NCI-H187 (cell line): ENCODE data around the gene NELL2.
"Not testable (repeated sequence)": the region's sequence is repeated elsewhere in the genome, so short reads cannot be mapped to it uniquely, and the experiment has no call there.

Experiments used
- DNase-seq, 2 experiments: peaks; one replicate each; lab custom pipeline; 2025; lab: John Stamatoyannopoulos, UW

NELL2 gene

DNA sequence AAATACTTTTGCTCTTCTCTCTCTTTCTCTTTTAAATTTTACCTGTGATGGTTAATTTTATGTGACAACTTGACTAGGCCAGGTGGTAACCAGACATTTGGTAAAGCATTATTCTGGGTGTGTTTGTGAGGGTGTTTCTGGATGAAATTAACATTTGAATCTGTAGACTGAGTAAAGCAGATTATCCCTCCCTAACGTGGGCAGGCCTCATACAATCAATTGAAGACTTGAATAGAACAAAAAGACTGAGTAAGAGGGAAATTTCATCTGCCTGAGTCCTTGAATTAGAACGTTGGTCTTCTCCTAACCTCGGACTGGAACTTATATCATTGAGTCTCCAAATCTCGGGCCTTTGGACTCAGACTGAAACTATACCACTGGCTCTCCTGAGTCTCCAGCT lies 182.1 kb downstream of the NELL2 start:
- DNase-seq = no peak

DNA sequence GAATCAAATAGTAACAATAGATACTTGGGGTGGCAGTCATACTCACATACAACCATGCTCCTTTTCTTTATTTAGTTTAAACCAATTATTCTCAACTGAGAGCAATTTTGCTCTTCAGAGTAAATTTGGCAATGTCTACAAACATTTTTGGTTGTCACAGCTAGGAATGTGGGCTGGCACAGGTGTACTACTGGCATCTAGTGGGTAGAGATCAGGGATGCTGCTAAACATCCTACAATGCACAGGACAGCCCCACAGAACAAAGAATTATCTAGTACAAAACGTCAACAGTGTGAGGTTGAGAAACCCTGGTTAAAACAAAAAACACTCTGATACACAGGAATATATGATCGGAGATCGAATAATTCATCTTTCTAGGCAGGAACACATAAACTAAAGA lies 186.5 kb downstream of the NELL2 start:
- DNase-seq = no peak

DNA sequence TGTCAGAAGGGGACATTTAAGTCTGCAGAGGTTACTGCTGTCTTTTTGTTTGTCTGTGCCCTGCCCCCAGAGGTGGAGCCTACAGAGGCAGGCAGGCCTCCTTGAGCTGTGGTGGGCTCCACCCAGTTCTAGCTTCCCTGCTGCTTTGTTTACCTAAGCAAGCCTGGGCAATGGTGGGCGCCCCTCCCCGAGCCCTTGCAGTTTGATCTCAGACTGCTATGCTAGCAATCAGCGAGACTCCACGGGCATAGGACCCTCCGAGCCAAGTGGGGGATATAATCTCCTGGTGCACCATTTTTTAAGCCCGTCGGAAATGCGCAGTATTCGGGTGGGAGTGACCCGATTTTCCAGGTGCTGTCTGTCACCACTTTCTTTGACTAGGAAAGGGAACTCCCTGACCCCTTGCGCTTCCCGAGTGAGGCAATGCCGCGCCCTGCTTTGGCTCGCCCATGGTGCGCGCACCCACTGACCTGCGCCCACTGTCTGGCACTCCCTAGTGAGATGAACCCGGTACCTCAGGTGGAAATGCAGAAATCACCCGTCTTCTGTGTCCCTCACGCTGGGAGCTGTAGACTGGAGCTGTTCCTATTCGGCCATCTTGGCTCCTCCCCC lies 189.2 kb downstream of the NELL2 start:
- not testable (repeated sequence) for DNase-seq

DNA sequence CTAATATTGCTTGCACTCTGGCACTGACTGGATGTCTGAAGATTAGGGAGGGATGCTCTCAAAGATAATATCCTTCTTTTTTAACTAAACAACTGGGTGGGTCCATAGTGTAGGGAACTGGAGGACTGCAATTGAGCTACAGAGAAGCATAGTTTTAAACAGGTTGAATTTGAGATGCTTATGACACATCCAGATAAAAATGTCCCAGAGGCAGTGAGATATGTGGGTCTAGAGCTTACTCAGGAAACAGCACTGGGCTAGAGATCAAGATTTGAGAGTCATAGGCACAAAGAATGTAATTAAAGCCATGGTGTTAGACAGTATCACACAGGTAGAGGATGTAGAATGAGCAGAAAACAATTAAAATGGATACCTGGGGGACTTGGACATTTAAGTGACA lies 198.4 kb downstream of the NELL2 start:
- no peak for DNase-seq

DNA sequence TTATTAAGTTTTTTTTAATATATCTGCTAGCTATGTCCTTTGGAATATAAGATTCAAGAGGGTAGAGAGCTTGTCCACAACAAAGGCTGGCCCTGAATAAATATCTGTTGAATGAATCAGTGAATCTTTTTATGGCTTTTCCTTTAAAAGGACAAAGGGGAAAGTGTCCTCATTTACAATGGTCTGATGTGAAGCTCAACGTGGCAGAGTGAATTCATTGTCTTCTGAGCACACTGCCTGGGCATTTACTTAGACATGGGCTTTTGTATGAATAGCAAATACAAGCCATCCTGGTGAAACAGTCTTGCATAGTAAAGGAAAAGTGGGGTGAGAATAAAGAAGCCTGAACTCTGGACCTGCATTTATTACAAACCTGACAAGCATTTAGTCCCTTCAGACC lies 201.2 kb downstream of the NELL2 start:
- no peak for DNase-seq

DNA sequence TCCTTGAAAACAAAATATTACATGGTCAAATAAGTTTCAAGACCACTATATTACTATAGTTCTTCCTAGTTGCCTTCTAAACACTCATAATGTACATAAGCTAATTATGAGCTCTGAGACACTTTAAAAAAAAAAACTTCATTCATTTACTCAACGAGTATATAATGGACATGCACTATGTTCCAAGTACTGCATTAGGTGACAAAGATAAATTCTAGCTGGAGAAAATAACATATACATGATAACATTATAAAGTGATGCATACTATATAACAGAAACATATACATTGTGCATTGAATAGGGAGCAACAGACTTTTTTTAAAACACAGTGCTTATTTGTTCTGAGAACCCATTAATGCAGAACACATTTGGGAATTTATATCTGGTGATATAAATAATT lies 202.3 kb downstream of the NELL2 start:
- DNase-seq = no peak

DNA sequence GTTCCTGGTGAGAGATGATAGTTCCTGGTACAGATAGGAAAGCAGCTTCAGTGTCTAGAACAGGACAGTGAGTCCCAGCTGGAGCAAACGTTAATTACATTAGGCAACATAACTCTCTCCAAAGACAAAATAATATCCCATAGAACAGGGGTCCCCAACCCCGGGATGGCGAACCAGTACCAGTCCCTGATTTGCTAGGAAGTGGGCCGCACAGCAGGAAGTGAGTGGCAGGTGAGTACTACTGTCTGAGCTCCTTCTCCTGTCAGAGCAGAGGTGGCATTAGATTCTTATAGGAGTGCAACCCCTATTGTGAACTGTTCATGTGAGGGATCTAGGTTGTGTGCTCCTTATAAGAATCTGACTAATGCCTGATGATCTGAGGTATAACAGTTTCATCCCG lies 204.1 kb downstream of the NELL2 start:
- no peak for DNase-seq

DNA sequence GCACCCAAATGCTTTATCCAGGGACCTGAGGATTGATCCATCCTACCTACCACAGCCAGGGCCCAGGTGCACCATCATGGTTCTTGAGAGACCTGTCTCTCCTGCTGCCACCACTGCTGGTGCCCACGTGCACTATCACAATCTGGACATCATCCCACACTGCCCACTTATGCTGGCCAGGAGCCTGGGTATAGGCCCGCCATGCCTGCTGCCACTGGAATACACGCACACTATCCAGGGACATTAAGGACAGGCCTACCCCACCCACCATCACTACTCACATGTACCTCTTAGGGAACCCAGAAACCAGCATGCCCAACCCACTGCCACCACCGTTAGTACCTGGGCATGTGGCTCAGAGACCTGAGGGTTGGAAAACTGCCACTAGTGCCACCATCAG lies 207.7 kb downstream of the NELL2 start:
- DNase-seq = no peak

DNA sequence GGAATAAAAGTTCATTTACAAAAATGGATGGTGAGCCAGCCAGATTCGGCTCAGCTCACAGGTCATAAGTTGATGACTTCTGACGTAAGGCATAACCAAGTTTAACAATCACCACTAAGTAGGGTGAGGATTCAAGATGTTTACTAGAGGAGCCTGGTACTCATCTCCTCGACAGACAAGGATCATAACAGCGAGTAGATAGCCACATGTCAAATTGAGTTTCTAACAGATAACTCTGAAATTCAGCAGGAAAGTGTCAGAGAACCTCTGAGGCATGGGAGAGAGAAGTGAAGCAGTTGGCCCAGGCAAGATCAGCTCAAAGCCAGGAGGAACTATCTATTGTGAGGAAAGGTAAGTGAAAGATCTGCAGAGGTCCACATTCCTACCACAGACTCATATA lies 208.7 kb downstream of the NELL2 start:
- no peak for DNase-seq

DNA sequence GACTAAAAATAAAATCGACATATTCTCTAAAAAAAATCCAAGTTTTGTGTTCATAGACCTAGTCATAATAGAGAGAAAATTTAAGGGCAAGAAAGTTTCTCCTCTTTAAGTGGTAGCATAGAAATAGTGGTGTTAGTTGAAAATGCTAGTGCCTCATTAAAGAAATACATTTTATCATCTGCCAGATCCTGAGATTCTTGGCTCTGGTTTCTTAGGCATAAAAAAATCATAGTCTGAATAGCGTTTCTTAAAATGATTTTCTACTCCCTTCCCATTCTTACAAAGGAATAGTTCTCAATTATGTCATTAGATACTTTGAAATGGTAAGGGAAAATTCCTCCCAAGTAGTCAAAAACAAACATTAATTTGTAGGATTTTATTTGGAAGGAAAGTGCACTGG lies 212.8 kb downstream of the NELL2 start:
- no peak for DNase-seq

DNA sequence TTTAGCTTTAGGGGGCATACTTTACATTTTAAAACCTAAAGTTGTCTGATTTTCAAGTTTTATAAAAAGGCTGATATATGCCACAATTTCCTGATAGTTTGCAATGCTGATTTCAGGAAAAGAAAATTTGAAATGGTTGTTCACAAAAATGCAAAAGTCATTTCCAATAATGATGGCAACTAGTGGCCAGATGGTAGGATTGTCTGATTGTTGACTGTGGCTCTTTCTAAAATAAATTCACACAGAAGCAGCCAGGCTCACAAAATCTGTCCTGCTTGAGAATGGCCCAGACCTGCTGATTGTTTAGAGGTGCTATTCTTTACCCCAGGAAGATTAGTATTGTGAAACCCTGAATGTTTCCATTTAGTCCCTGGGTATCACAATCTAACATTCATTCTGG lies 220.3 kb downstream of the NELL2 start:
- no peak for DNase-seq

DNA sequence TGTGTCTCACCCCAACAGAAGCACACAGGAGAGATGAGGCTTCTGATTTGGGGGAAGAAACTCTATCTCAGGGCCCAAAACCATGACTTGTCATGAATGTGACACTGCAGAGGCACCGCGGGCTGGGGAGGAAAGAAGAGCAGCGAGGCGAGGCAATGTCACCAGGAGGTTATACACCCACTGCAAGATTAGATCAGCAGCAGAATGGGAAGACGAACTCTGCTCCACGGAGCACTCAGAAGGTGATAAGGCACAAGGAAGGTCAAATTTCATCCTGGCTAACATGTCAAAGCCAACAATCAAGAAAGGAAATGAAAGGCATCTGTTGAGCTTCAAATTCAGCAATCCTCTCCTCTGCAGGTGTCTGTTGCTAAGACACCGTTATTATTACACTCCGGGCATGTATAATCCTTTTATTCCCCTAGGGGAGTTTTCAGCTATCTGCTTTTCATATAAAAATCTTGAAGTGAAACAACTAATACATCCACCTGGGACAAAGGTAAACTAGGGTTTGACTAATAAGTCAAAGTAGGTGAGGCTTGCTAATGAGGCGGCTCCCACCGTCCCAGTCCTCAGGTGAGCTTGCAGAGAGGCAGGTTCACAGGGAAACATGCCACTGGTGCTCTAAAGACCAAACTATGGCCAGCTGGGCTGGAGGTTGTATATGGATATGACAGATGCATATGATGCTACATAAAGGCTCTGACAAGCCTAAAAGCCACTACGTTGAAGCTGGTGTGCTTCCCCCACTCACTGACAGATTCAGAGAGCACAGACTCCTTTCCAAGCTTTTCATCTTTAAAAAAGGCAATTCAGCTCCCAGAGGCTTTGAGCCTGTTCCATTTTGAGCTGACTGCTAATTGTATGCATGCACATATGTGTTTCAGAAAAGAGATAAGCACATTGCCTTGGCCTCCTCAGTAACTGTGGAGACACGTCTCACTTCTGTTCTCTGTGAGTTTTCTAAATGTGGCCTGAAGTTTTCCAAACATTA lies 221.2 kb downstream of the NELL2 start:
- peak; percentile 42 to 62 for DNase-seq

DNA sequence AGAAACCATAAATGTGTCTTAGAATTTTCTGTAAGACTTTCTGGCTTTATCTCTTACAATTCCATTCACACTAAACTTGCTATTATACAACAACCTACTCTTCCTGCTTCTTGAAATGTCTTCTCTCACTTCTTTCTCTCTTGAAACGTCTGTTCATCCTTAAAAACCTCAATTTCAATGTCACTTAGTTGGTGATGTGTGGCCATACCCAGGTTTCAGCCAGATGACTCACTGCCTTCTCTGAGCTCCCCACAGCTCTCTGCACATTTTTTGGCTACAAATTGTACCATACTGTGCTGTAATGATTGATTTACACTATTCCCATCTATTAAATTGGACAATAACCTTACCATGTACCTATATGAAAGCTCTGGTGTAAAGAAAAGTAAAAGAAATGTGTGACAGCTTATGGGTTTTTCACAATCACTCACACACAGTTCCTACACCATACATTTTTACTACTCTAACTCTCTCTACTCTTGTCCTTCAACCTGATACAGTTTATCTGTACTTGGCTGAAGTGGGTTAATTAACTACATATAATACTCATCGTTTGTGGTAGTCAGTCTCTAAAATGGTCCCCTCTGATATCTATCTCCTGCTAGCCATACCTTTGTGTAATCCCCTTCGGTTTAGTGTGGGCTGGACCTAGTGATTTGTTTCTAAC lies 222.1 kb downstream of the NELL2 start:
- DNase-seq = no peak

DNA sequence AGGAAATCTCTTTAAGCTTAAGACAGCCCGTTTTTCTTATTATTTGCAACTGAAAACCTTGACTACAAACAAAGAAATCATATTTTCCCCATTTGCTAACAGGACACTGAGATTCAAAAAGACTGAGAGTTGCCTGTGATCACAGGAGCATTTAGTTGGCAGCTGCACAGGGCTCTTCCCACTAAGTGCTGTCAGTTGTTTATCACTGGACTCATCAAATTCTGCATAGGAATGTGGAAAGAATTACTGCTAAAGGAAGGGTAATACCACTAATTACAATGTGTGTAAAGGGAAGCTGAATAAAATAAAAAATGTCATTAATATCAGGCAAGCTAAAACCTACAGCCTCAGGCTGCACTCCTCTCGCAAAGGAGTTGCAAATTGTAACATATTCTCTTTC lies 226.4 kb downstream of the NELL2 start:
- DNase-seq = no peak

DNA sequence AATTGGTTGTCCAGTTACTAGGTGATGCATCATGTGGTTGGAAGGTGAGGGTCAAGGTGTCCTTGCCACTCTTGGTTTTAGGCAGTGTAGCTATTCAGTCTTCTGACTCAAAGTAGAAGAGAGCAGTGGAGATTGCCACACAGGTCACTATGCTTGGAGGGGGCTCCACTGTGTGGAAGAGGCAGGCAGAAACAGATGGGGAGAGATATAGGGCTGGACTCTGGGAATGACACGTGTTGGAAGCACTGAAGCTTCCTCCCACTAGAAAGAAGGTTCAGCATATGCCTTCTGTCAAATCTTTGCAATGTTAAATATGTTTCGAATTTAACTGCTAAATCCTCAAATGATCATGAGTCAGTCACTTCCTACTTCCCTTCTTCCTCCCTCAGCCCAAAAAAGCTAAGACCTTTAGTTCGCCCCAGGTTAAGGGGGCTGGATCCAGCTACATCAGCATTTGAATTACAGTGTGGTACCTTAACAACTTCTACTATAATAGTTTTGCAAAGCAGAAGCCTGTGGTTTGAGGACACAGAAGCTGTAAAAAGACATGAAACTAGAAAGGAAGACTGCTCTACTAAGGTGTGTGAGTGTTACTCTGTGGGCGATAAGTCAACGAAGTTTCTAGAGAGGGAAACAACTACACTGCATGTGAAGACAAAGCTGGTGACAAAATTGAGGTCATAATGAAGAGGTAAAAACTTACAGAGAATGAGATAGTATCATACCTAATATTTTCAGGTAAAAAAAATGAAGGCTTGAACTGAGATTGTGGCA lies 228.0 kb downstream of the NELL2 start:
- no peak for DNase-seq

DNA sequence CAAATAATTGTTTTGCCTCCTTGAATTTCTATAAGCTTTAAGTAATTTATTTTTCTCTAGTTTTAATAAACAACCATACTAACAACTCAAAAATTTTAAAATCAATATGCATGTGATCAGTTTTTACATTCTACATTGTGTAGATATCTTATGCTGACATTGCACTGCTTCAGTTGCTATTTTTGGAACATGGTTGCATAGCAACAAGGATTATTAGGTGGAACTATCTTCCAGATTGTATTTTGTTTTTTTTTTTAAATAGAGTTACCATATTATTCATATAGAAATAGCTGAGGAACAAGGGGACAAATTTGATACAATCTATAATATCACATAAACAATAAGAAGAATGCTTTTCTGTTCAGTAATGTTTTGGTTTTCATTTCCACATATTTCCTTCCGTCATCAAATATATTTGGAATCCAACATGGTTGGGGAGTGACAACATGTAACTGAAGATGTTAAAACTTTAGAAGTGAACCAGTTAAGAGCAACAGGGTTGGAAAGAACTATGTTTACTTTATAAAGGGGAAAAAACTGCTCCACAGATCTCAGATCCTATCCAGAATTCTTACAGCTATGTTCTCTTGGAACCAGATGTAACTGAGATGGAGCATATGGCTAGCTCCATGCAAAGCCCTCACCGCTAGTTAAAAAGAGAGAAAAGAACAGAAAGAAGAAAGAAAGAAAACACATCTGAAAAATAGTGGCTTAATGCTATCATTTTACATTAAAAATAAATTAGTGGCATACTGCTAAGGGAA lies 235.5 kb downstream of the NELL2 start:
- DNase-seq = no peak

DNA sequence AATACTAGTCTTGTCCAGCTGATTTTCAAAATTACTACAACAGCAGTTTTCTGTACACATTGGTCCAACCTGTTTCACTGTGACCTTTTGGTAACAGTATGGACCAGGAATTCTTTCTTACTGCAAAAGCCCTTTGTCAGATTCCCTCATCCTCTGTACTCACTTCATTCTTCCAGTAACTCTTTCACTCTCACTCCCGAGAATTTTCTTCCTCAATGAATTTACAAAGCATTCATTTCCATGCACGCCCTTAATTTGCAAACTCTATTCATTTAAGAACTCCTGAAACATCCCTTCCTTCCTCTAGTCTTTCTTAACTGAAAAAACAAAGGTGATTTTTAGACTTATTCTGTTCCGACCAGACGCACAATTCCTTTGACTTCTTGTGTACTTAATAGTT lies 238.2 kb downstream of the NELL2 start:
- DNase-seq = no peak

DNA sequence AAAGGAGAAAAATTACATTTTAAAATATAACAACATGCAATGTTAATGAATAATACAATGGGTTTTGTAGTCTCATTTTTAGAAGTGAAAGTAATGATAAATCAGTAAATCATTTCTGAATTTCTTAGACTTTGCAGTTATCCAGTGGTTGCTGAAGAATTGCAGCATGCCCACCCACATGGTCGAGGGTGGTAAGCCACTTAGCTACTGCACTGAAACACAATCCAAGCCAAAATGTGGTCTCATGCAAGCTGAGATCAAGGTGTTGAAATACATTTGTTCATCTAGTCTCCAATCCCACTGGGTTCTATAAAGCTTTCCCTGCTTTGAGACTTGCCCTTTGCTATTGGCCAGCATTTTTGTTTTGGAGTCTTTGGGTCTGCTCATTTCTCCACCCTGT lies 247.9 kb downstream of the NELL2 start:
- DNase-seq = no peak

DNA sequence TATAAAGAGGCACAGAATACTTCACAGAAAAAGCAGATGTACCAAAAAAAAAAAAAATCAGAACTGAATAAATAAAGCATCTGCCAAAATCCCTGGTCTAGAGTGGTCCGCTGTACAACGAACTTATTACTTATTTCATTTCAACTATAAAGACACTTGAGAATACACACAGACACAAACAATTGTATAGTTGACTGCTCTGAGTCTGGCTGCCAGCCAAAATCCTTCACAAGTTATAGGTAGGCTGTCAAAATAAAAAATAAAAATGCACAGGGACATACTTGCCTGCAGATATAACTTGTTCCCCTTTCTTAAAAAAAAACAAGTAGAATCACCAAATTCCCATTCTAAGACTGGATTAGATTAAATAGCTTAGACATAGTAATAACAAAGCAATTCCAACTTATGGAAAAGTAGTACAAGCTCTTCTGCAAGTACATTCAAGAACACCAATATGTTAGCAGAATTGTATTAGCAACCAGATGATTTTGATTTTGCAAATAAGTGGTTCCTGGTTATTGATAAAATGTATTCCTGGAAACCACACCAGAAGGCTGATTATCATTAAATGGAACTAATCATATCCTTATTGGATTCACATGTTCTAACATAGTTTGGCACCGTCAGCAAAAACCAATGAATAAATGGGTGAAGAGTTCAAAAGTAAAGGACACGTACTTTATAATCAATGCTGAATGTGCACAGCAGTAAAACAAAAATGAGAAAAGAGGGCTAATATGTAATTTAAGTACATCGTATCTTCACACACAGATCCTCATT lies 248.5 kb downstream of the NELL2 start:
- DNase-seq = peak; percentile 30 to 57

DNA sequence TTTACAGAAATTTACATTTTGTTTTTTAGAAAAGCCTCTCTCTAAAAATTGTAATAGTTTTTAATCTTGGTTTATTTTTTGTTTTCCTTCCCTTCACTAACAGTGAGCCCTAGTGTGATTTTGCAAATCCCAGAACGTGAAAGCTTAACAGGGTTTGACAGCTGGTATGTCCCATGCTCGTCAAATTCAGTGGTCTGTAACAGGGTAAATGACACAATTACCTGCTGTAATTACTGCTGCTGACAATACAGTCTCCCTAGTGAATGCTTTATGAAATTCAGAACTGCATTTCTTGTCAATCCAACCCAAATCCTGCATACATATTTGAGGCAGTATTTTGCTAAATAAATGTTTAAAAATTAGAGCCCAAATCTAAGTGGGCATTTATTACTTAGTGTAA lies 249.2 kb downstream of the NELL2 start:
- DNase-seq = no peak

DNA sequence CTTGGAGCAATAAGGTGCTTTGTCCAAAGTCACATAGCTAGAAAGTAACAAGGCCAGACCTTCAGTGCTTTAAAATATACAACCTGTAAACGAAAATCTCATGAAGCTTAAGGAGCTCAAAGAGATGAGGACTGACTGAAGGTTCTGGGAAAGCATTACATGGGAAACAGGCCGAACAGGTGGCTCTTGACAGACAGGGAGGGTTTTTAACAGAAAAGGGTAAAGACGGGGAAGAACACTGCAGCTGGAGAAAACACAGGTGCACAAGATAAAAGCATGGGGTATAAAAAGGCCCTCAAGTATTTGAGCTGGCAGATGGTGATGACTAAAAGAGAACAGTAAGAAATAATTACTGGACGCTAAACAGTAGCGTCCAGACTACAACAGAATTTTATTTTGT lies 257.2 kb downstream of the NELL2 start:
- peak; percentile 49 to 62 for DNase-seq
